ENCODE results near the gene HORMAD2. TPM values are rescaled to one million over a fixed set of nuclear protein-coding genes. Genes with fewer than 3 reads are reported as not detected.
"Not testable (repeated sequence)": the region's sequence is repeated elsewhere in the genome, so short reads cannot be mapped to it uniquely, and the experiment has no call there.

Gene HORMAD2
- total RNA-seq, 4 donors from 2014 or later: not detected

DNA sequence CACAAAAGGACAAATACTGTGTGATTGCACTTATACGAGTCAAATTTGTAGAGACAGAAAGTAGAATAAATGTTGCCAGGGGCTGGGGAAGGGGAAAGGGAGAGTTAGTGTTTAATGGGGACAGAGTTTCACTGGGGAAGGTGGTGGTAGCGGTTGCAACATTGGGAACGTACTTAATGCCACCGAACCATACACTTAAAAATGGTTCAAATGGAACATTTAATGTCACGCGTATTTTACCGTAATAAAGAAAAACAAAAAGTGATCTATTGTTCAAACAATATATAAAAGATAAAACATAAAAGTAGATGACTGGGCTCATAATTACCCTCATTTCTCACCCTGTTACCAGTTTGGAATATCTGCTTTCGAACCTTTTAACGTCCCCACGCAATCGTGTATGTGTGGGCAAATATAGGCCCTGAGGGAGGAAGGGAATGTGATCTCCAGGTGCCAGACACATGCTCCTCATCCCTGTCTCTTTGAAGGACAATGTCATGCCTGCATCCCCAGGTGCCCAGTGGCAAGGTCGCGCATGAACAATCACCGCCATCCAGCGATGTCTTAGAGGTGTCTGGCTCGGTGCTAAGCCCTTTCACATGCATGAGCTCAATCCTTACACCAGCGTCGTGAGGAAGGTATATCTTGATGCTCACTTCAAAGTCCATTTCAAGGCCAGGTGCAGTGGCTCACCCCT is 131.0 kb downstream of the HORMAD2 start:
- Histone ChIP-seq H3K4me3 (no peak overlapping the region), H3K4me1 (peaks cover 19 to 40% (median 34%) of the 10 kb centered on the region in 4 donors), H3K36me3 (no peaks in the 10 kb centered on the region), H3K27ac (replicated peaks in 1 of 4) (no peak overlapping the region), H3K27me3 (peaks cover 0 to 17% (median 0%) of the 10 kb centered on the region in 4 donors), H3K9me3 (no peaks in the 10 kb centered on the region)
- DNase-seq (ENCODE audit: extremely low spot score): no peak
- intact Hi-C loops (cut with DNase I): no loop called here
- 95% methylated on average over 18 of the region's 18 CpGs for WGBS
- TF ChIP-seq POLR2A (IDR thresholded peaks at IDR 0.05; ENCODE audit: low read depth) (no peak), POLR2AphosphoS5 (IDR thresholded peaks at IDR 0.05) (no peak), EP300 (IDR thresholded peaks at IDR 0.05) (no peak)
- TF ChIP-seq, protein P1, sequence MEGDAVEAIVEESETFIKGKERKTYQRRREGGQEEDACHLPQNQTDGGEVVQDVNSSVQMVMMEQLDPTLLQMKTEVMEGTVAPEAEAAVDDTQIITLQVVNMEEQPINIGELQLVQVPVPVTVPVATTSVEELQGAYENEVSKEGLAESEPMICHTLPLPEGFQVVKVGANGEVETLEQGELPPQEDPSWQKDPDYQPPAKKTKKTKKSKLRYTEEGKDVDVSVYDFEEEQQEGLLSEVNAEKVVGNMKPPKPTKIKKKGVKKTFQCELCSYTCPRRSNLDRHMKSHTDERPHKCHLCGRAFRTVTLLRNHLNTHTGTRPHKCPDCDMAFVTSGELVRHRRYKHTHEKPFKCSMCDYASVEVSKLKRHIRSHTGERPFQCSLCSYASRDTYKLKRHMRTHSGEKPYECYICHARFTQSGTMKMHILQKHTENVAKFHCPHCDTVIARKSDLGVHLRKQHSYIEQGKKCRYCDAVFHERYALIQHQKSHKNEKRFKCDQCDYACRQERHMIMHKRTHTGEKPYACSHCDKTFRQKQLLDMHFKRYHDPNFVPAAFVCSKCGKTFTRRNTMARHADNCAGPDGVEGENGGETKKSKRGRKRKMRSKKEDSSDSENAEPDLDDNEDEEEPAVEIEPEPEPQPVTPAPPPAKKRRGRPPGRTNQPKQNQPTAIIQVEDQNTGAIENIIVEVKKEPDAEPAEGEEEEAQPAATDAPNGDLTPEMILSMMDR (IDR thresholded peaks at IDR 0.05): no peak

GRCh38 chr22:30212363-30212995 is 132.2 kb downstream of the HORMAD2 start:
- TF ChIP-seq POLR2A (IDR thresholded peaks at IDR 0.05; ENCODE audit: low read depth): no peak
- peak in 1 of 2 donors; percentile 17 for TF ChIP-seq POLR2AphosphoS5 (IDR thresholded peaks at IDR 0.05)
- Histone ChIP-seq H3K36me3 (no peaks in the 10 kb centered on the region), H3K27ac (replicated peaks in 1 of 4) (no peak overlapping the region), H3K4me3 (no peak overlapping the region), H3K27me3 (peaks cover 0 to 29% (median 0%) of the 10 kb centered on the region in 4 donors), H3K4me1 (peaks cover 13 to 28% (median 23%) of the 10 kb centered on the region in 4 donors), H3K9me3 (no peaks in the 10 kb centered on the region)
- 48% methylated on average over 5 of the region's 5 CpGs for WGBS
- intact Hi-C loops (cut with DNase I): no loop called here
- DNase-seq (ENCODE audit: extremely low spot score): no peak

- Histone ChIP-seq H3K27ac (replicated peaks in 1 of 4) (peak overlapping the region in 1 of 4 donors; percentile 38), H3K4me1 (peaks cover 11 to 28% (median 22%) of the 10 kb centered on the region in 4 donors), H3K4me3 (no peak overlapping the region), H3K27me3 (peaks cover 0 to 33% (median 0%) of the 10 kb centered on the region in 4 donors), H3K36me3 (no peaks in the 10 kb centered on the region), H3K9me3 (no peaks in the 10 kb centered on the region)
- intact Hi-C loops (cut with DNase I): no loop called here
- WGBS: 71% methylated on average over 8 of the region's 8 CpGs
- TF ChIP-seq POLR2AphosphoS5 (IDR thresholded peaks at IDR 0.05) (no peak), EP300 (IDR thresholded peaks at IDR 0.05) (no peak), POLR2A (IDR thresholded peaks at IDR 0.05; ENCODE audit: low read depth) (no peak)
- TF ChIP-seq, protein P1 (IDR thresholded peaks at IDR 0.05): no peak
- no peak for DNase-seq (ENCODE audit: extremely low spot score)
These were observed 132.8 kb downstream of the HORMAD2 start for GRCh38 chr22:30212996-30213441.

- DNase-seq (ENCODE audit: extremely low spot score): no peak
- Histone ChIP-seq H3K9me3 (no peaks in the 10 kb centered on the region), H3K27me3 (peaks cover 0 to 33% (median 0%) of the 10 kb centered on the region in 4 donors), H3K4me1 (peaks cover 8 to 12% (median 10%) of the 10 kb centered on the region in 4 donors), H3K4me3 (no peak overlapping the region), H3K36me3 (no peaks in the 10 kb centered on the region), H3K27ac (replicated peaks in 1 of 4) (no peak overlapping the region)
- WGBS: 68% methylated on average over 12 of the region's 12 CpGs
- TF ChIP-seq POLR2A (IDR thresholded peaks at IDR 0.05; ENCODE audit: low read depth) (no peak), POLR2AphosphoS5 (IDR thresholded peaks at IDR 0.05) (no peak), EP300 (IDR thresholded peaks at IDR 0.05) (no peak)
- TF ChIP-seq, protein P1 (IDR thresholded peaks at IDR 0.05): no peak
- intact Hi-C loops (cut with DNase I): no loop called here
These were observed 134.6 kb downstream of the HORMAD2 start for GRCh38 chr22:30214703-30215407.

GRCh38 chr22:30216272-30216671 is 136.0 kb downstream of the HORMAD2 start:
- H3K9me3 ChIP-seq; intact Hi-C loops (cut with DNase I); H3K4me3 ChIP-seq; H3K36me3 ChIP-seq; DNase-seq (ENCODE audit: extremely low spot score); H3K27ac ChIP-seq (replicated peaks in 1 of 4): not testable (repeated sequence)
- peaks cover 0 to 45% (median 0%) of the 10 kb centered on the region in 4 donors for H3K27me3 ChIP-seq
- H3K4me1 ChIP-seq: peaks cover 8 to 12% (median 10%) of the 10 kb centered on the region in 4 donors
- WGBS: 98% methylated on average over 3 of the region's 3 CpGs
